Natural killer cell (primary cell): Measurements from ENCODE around the gene C19orf67. TPM values are rescaled to one million over a fixed set of nuclear protein-coding genes. Genes with fewer than 3 reads are reported as not detected.

Experiments used
- ATAC-seq, 3 donors: fragments of 150-1000 bp in 2 of 3; fragments of 200-7000 bp in 1 of 3; cut with Tn5 transposase; 1 replicate in 1 of 3; 2 replicates in 2 of 3; pipeline ENCODE4 v1.10.0; 2021; ENCODE audit warnings: mild to moderate bottlenecking in 2 of 3, moderate library complexity in 2 of 3
- DNase-seq, 2 donors: peaks; one replicate each; pipeline versions ENCODE4 v3.0.0 to v3.0.0-alpha.2; 2013 to 2021; ENCODE audit warnings: mixed read lengths in 1 of 2
- H3K27ac ChIP-seq: one replicate; pipeline ENCODE4 v1.5.1; 2013; ENCODE audit warnings: mild to moderate bottlenecking, low read length
- H3K27me3 ChIP-seq: one replicate; pipeline ENCODE4 v1.6.1; 2013; ENCODE audit warnings: low read length; ENCODE audit not compliant: control insufficient read depth, insufficient read depth
- H3K36me3 ChIP-seq: one replicate; pipeline ENCODE4 v1.6.1; 2013; ENCODE audit warnings: low read length; ENCODE audit not compliant: control insufficient read depth, insufficient read depth
- H3K4me1 ChIP-seq: one replicate; pipeline ENCODE4 v1.6.1; 2013; ENCODE audit warnings: low read length; ENCODE audit not compliant: control insufficient read depth, insufficient read depth
- H3K4me3 ChIP-seq: one replicate; pipeline ENCODE4 v1.5.1; 2013; ENCODE audit warnings: low read length
- H3K9me3 ChIP-seq: one replicate; pipeline ENCODE4 v1.6.1; 2013; ENCODE audit warnings: low read length; ENCODE audit not compliant: control insufficient read depth, insufficient read depth
- H3K27ac Mint-ChIP-seq, 2 donors: one replicate each; pipeline ENCODE4 v1.8.0; 2022; ENCODE audit warnings: mild to moderate bottlenecking in 2 of 2, mixed read lengths in 2 of 2, moderate library complexity in 1 of 2
- H3K27me3 Mint-ChIP-seq, 2 donors: one replicate each; pipeline ENCODE4 v1.8.0; 2022; ENCODE audit warnings: low read depth in 2 of 2, mixed read lengths in 2 of 2
- H3K36me3 Mint-ChIP-seq: one replicate; pipeline ENCODE4 v1.8.0; 2022; ENCODE audit warnings: mixed read lengths
- H3K4me1 Mint-ChIP-seq, 2 donors: one replicate each; pipeline ENCODE4 v1.8.0; 2022; ENCODE audit warnings: mixed read lengths in 2 of 2
- H3K4me3 Mint-ChIP-seq: one replicate; pipeline ENCODE4 v1.8.0; 2022; ENCODE audit warnings: mild to moderate bottlenecking, moderate library complexity, mixed read lengths
- H3K9me3 Mint-ChIP-seq, 2 donors: one replicate each; pipeline ENCODE4 v1.8.0; 2022; ENCODE audit warnings: mixed read lengths in 2 of 2
- WGBS: methylation state at CpG from one replicate; pipeline ENCODE4 v1.1.7; 2013; ENCODE audit warnings: missing lambda C conversion rate; ENCODE audit not compliant: insufficient coverage; 5-methylcytosine and 5-hydroxymethylcytosine counted together
- intact Hi-C: fragments of 100-400 bp; cut with micrococcal nuclease; formaldehyde crosslinking; loops from one replicate; pipeline ENCODE4 v1.14.2; 2022
- total RNA-seq, 4 donors: library from RNA; stranded (reverse); fragments of 120-200 nt in 1 of 4; gene quantifications; one replicate each; pipeline versions ENCODE4 v1.2.3 to v1.2.4, GENCODE V29; 2013 to 2022
- TF ChIP-seq, protein P1 (sequence below): fragments of 200-600 bp; IDR thresholded peaks from one replicate; pipeline ENCODE4 v1.8.0; 2022; ENCODE audit warnings: antibody characterized with exemption

Gene C19orf67
- total RNA-seq, 3 donors from 2014 or later (not counting 1 experiment from before 2014, with no cell fraction given) = 0.35 to 0.53 TPM; not detected in 1

DNA sequence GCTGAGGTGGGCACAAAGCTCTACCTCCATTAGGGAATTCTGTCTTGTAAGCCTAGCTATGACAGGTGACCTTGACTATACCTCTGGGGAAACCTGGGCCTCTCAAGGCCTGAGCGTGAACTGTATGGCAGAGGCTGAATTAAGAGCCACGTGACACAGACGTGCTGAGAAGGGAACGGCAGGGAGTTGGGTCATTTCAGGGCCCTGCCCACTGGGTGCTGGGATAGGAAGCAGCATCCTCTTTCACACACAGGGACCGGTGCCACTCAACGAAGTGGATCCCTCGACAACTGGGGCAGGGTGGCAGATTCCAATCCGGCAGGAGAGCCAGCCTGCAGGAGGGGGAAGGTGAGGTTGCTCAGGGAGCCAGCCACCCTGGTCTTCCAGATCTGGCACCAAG, 41.6 kb upstream of the C19orf67 start:
- intact Hi-C loops = no loop called here
- no peak overlapping the region for H3K4me3 ChIP-seq
- H3K4me1 ChIP-seq = peaks cover 11% of the 10 kb centered on the region
- no peak overlapping the region for H3K27ac ChIP-seq
- Mint-ChIP-seq H3K9me3 (no peaks in the 10 kb centered on the region), H3K27ac (no peak overlapping the region), H3K27me3 (no peaks in the 10 kb centered on the region), H3K36me3 (no peaks in the 10 kb centered on the region), H3K4me3 (no peak overlapping the region), H3K4me1 (no peaks in the 10 kb centered on the region)
- H3K27me3 ChIP-seq = no peaks in the 10 kb centered on the region
- WGBS = 96% methylated on average over 8 of the region's 8 CpGs
- peak in 1 of 3 donors; percentile 32 for ATAC-seq
- TF ChIP-seq, protein P1, sequence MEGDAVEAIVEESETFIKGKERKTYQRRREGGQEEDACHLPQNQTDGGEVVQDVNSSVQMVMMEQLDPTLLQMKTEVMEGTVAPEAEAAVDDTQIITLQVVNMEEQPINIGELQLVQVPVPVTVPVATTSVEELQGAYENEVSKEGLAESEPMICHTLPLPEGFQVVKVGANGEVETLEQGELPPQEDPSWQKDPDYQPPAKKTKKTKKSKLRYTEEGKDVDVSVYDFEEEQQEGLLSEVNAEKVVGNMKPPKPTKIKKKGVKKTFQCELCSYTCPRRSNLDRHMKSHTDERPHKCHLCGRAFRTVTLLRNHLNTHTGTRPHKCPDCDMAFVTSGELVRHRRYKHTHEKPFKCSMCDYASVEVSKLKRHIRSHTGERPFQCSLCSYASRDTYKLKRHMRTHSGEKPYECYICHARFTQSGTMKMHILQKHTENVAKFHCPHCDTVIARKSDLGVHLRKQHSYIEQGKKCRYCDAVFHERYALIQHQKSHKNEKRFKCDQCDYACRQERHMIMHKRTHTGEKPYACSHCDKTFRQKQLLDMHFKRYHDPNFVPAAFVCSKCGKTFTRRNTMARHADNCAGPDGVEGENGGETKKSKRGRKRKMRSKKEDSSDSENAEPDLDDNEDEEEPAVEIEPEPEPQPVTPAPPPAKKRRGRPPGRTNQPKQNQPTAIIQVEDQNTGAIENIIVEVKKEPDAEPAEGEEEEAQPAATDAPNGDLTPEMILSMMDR = no peak
- H3K36me3 ChIP-seq = no peaks in the 10 kb centered on the region
- H3K9me3 ChIP-seq = no peaks in the 10 kb centered on the region
- DNase-seq = no peak

DNA sequence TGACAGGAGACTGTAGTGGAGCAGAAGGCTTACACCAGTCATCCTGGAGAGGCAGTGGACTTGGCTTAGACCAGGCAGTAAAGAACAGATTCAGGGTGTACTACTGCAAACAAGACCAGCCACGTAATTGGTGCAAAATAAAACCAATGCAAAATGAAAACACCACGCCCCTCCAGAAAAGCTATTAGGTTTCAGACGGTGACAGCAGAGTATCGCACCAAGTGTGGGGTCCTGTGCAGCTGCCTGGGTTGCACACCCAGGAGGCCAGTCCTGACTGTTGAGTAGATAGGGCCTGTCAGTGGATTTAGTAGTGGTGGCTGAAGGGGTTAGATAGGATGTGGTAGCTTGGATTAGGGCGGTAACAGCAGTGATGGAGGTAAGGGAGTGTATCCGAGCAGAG, 37.3 kb upstream of the C19orf67 start:
- Histone ChIP-seq H3K4me3 (no peak overlapping the region), H3K27ac (no peak overlapping the region), H3K36me3 (no peaks in the 10 kb centered on the region), H3K9me3 (no peaks in the 10 kb centered on the region), H3K4me1 (peaks cover 14% of the 10 kb centered on the region), H3K27me3 (no peaks in the 10 kb centered on the region)
- ATAC-seq = no peak
- Mint-ChIP-seq H3K36me3 (no peaks in the 10 kb centered on the region), H3K27me3 (no peaks in the 10 kb centered on the region), H3K4me3 (no peak overlapping the region), H3K9me3 (no peaks in the 10 kb centered on the region), H3K27ac (no peak overlapping the region), H3K4me1 (peaks cover 9 to 10% of the 10 kb centered on the region in 2 donors)
- intact Hi-C loops = no loop called here
- WGBS = 96% methylated on average over 4 of the region's 6 CpGs
- TF ChIP-seq, protein P1 = no peak
- no peak for DNase-seq

DNA sequence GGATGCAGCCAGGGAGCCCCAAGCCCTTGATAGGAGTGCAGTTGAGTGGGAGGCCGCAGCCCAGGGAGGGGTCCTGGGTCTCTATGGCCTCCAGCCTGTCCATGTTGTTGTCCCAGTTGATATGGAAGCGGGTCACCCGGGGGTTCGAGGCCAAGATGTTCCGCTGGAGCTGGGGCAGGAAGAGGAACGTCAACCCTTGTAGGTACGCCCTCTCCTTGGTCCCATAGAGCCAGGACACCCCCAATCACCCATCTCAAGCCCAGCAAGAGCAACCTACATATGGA, 34.9 kb upstream of the C19orf67 start:
- H3K4me3 ChIP-seq = no peak overlapping the region
- H3K27ac ChIP-seq = no peak overlapping the region
- H3K27me3 ChIP-seq = no peaks in the 10 kb centered on the region
- Mint-ChIP-seq H3K36me3 (no peaks in the 10 kb centered on the region), H3K27ac (peak overlapping the region; percentile 94 to 97), H3K4me1 (peaks cover 24% of the 10 kb centered on the region in 2 donors), H3K4me3 (no peak overlapping the region), H3K9me3 (no peaks in the 10 kb centered on the region), H3K27me3 (no peaks in the 10 kb centered on the region)
- no peaks in the 10 kb centered on the region for H3K36me3 ChIP-seq
- TF ChIP-seq, protein P1 = no peak
- H3K9me3 ChIP-seq = no peaks in the 10 kb centered on the region
- DNase-seq (no peak), ATAC-seq (no peak)
- WGBS = 99% methylated on average over 7 of the region's 7 CpGs
- H3K4me1 ChIP-seq = peaks cover 29% of the 10 kb centered on the region
- intact Hi-C loops = no loop called here
